ENCODE results near the gene KCNK2.
"Not testable (repeated sequence)": the region's sequence is repeated elsewhere in the genome, so short reads cannot be mapped to it uniquely, and the experiment has no call there.

KCNK2 gene

GRCh38 chr1:215163144-215163543 lies 80.6 kb downstream of the KCNK2 start:
- not testable (repeated sequence) for DNase-seq

GRCh38 chr1:215166886-215167285 lies 84.3 kb downstream of the KCNK2 start:
- DNase-seq, result no peak

- DNase-seq, result no peak
These were observed 99.0 kb downstream of the KCNK2 start for GRCh38 chr1:215181518-215181917.

- DNase-seq, result no peak
These were observed 102.6 kb downstream of the KCNK2 start for GRCh38 chr1:215185067-215185620.

GRCh38 chr1:215188302-215188950 lies 105.9 kb downstream of the KCNK2 start:
- no peak for DNase-seq

- DNase-seq, result no peak
These were observed 109.8 kb downstream of the KCNK2 start for GRCh38 chr1:215192306-215192705.

- no peak for DNase-seq
These were observed 115.5 kb downstream of the KCNK2 start for GRCh38 chr1:215198021-215198420.

- no peak for DNase-seq
These were observed 117.6 kb downstream of the KCNK2 start for GRCh38 chr1:215200121-215200520.

GRCh38 chr1:215201283-215201682 lies 118.7 kb downstream of the KCNK2 start:
- no peak for DNase-seq

- no peak for DNase-seq
These were observed 120.3 kb downstream of the KCNK2 start for GRCh38 chr1:215202868-215203267.

GRCh38 chr1:215210167-215210566 lies 127.6 kb downstream of the KCNK2 start:
- no peak for DNase-seq

- no peak for DNase-seq
These were observed 133.3 kb downstream of the KCNK2 start for GRCh38 chr1:215215846-215216245.

- DNase-seq, result no peak
These were observed 136.8 kb downstream of the KCNK2 start for GRCh38 chr1:215219372-215219771.

GRCh38 chr1:215220346-215220745 lies 137.8 kb downstream of the KCNK2 start:
- no peak for DNase-seq

GRCh38 chr1:215226757-215227156 lies 144.2 kb downstream of the KCNK2 start:
- no peak for DNase-seq

- DNase-seq, result no peak
These were observed 145.7 kb downstream of the KCNK2 start for GRCh38 chr1:215228193-215228592.

- no peak for DNase-seq
These were observed 158.9 kb downstream of the KCNK2 start for GRCh38 chr1:215241451-215241850.

- DNase-seq, result no peak
These were observed 161.0 kb downstream of the KCNK2 start for GRCh38 chr1:215243345-215244054.

- DNase-seq, result no peak
These were observed 168.4 kb downstream of the KCNK2 start for GRCh38 chr1:215250913-215251312.

GRCh38 chr1:215251428-215251827 lies 168.9 kb downstream of the KCNK2 start:
- DNase-seq, result no peak

GRCh38 chr1:215252164-215252563 lies 169.6 kb downstream of the KCNK2 start:
- no peak for DNase-seq

- no peak for DNase-seq
These were observed 174.6 kb downstream of the KCNK2 start for GRCh38 chr1:215256936-215257679.

- DNase-seq, result no peak
These were observed 178.2 kb downstream of the KCNK2 start for GRCh38 chr1:215260711-215261110.

GRCh38 chr1:215262106-215262505 lies 179.6 kb downstream of the KCNK2 start:
- no peak for DNase-seq

Measured in CD4-positive, alpha-beta T cell treated with Interleukin-4 for 4 hours (primary cell).